ENCODE measurements around the gene LRRC58.

GRCh38 chr3:120344349-120344748 lies 4.8 kb downstream of the LRRC58 start:
- TF ChIP-seq CTCF (IDR thresholded peaks at IDR 0.05; ENCODE audit: insufficient read depth, low read depth, low read length), result no peak
- TF ChIP-seq EZH2 (IDR thresholded peaks at IDR 0.05; ENCODE audit: insufficient read depth, low read length), result no peak
